HFF-Myc (cell line): ENCODE results near the gene TCEA2.

Experiments
- DNase-seq: peaks from one replicate; pipeline ENCODE4 v3.0.0-alpha.2; 2011; ENCODE audit warnings: low read depth; ENCODE audit errors: extremely low read depth
- H3K4me3 ChIP-seq: replicated peaks from 2 replicates; pipeline ENCODE4 v1.5.1; 2011; ENCODE audit warnings: low read depth, mild to moderate bottlenecking, control low read depth, low read length
- CTCF ChIP-seq: IDR thresholded peaks from 2 replicates; pipeline ENCODE4 v1.5.1; 2012; ENCODE audit warnings: mild to moderate bottlenecking, low read depth, low read length, control low read depth; ENCODE audit errors: missing control alignments

The TCEA2 gene

GRCh38 chr20:64107736-64108457 is 44.9 kb downstream of the TCEA2 start:
- no peak for TF ChIP-seq CTCF
- DNase-seq = no peak
- no peak overlapping the region for H3K4me3 ChIP-seq

DNA sequence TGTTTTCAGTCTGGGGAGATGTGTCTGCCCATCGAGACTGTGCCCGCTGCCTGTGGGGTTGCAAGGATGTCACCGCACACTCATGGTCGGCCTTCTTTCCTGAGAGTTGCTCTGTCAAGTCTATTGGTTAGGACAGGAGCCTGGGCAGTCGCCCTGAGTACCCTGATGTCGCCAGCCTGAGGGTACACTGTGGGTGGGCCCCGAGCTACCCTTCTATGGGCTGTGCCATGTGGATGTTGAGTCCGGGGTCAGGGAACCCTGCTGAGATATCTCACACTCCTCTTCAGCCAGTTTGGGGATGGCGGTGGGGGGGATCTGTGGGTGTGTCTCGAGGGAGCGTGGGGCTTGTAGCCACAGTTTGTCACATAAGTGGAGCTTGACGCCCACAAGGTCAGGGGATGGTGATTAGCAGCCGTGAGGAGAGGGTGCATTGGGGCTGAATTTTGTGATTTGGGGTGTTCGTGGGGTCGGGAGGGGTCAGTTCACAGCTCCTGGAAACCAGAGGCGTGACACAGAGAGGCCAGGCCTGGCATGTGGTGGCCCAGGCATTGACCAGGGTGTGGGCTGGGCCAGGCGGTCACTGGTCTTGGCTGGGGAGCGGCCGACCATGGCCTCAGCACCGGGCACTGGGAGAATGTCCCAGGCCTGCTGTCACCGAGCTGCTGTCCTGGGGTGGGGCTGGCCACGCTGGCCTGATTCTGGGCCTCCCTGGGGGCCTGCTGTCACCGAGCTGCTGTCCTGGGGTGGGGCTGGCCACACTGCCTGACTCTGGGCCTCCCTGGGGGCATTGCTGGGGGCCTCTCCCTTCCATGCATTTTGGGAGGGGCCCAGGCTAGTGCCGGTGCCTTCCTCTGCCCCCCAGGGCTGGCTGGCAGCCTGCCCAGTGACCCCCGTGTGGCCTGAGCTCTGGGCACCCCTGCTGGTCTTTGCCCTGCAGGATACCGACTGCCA is 46.0 kb downstream of the TCEA2 start:
- no peak for TF ChIP-seq CTCF
- DNase-seq = no peak
- H3K4me3 ChIP-seq = no peak overlapping the region

GRCh38 chr20:64109831-64110391 is 46.9 kb downstream of the TCEA2 start:
- no peak overlapping the region for H3K4me3 ChIP-seq
- no peak for DNase-seq
- TF ChIP-seq CTCF = no peak

DNA sequence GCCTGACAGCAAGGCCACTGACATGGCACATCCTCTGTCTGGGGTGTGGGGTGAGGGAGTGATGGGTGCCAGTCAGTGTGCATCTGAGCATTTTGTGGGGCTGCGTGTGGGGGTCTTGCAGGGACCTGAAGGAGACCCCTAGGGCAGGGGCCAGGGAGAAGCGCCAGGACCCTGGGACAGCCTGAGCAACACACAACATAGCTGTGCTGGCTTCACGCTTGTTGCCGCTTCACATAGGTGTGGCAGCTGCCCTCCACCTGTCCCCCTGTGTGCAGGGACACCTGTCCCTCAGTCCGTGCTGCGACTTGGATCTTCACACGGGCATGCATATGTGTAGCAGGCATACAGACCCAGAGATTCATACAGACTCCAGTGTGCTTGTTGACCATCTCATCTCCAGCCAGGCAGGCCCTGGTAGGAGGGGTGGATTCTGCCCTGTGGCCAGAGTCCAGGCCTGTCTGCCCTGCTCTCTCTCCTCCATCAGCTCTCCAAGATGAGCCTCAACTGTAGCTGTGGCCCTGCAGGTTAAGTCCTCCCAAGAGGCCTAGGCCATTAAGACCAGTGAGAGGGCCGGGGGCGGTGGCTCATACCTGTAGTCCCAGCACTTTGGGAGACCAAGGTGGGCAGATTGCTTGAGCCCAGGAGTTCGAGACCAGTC is 47.5 kb downstream of the TCEA2 start:
- no peak overlapping the region for H3K4me3 ChIP-seq
- TF ChIP-seq CTCF = no peak
- no peak for DNase-seq

- DNase-seq = no peak
- no peak for TF ChIP-seq CTCF
- no peak overlapping the region for H3K4me3 ChIP-seq
Observed at GRCh38 chr20:64111841-64112641, 49.0 kb downstream of the TCEA2 start.
